MV-4-11 (cell line): ENCODE results near the gene TLDC2.

Experiments
- DNase-seq: peaks from one replicate; lab custom pipeline; 2025; lab: John Stamatoyannopoulos, UW

TLDC2 gene

DNA sequence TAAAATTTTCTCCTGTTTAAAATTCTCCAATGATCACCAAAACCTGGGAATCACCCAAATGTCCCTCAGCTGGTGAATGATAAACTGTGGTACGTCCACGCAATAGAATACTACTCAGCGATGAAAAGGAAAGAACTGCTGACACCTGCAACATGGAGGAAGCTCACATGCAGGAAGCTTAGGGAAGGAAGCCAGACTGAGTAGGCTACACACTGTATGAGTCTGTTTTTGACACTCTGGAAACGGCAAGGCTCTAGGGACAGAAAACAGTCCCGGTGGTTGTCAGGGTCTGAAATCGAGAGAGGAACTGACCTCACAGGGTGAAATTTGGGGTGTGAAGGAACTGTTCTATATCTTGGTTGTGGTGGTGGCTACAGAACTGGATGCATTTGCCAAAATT lies 25.2 kb upstream of the TLDC2 start:
- DNase-seq = no peak

- no peak for DNase-seq
Observed at GRCh38 chr20:36851490-36851889, 24.4 kb upstream of the TLDC2 start.

GRCh38 chr20:36852187-36852586 lies 23.8 kb upstream of the TLDC2 start:
- DNase-seq = no peak

DNA sequence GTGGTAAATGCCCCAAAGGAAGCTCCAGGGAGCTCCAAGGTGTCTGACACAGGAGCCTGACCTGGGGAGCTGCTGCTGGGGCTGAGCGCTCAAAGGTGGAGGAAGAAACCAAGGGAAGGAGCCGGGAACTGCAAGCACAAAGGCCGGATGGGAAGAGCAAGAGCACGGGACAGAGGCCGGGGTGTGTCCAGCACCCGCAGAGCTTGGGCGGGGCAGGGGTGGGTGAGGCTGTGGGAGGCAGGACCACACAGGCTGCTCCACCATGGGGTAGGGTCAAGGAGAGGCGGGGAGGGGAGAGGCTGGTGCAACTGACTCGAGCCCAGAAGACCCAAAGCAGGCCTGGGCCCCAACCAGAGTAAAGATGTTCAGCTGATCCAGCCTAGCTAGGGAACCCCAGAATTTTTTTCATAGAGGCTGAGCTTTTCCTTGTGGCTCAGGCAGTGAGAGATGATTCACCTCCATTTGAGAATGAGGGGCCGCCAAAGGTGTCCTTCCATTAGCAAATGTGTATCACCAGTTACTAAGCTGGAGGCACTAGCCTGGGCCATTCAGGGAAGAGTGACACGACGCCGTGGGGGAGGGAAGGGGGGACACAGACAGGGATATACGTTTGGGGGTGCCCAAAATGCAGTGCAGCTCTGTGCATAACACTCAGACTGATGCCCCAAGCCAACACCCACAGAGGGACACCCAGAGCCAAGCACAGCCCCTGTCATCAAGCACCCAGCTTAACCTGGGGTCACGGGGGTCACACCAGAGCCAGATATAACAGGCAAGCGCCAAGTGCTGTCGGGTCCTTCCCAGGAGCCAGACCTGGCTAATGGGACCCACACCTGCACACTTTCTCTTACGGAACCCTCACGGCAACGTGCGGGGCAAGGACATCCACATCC lies 21.3 kb upstream of the TLDC2 start:
- no peak for DNase-seq

DNA sequence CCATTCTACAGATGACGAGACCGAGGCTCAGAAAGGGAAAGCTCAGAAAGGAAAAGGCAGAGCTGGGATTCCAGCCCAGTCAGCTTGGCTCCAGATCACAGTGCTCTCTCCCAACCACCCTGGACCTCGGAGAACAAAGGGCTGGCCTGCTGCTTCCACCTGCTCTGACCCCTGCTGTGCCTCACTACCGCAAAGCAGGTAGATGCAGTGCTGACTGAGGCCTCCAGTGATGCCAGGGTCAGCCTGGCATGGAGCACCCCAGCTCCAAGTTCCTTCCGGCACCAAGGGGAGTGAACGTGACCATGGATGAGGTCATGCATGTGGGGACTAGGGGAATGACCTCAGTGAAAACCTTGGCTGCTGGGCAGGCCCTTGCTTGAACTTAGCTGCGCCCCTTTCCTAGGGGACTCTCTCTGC lies 20.7 kb upstream of the TLDC2 start:
- DNase-seq = no peak

DNA sequence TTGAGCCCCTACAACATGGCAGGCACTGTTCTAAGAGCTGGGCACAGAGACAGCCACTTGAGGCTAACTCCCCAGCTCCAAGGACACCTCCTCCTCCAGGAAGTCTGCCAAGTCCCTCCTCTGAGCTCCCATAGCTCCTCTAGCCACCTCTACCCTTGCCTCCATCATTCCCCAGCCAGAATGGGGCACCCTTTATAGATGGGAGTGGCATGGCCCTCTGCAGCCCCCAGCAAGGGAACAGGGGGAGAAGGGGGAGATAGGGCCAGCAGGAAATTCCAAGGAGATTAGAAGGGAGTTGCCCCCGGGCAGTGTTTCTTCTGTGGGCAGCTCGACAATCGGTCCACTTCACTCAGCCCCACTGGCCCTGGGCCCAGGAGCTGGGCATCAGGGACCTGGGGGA lies 19.7 kb upstream of the TLDC2 start:
- no peak for DNase-seq

DNA sequence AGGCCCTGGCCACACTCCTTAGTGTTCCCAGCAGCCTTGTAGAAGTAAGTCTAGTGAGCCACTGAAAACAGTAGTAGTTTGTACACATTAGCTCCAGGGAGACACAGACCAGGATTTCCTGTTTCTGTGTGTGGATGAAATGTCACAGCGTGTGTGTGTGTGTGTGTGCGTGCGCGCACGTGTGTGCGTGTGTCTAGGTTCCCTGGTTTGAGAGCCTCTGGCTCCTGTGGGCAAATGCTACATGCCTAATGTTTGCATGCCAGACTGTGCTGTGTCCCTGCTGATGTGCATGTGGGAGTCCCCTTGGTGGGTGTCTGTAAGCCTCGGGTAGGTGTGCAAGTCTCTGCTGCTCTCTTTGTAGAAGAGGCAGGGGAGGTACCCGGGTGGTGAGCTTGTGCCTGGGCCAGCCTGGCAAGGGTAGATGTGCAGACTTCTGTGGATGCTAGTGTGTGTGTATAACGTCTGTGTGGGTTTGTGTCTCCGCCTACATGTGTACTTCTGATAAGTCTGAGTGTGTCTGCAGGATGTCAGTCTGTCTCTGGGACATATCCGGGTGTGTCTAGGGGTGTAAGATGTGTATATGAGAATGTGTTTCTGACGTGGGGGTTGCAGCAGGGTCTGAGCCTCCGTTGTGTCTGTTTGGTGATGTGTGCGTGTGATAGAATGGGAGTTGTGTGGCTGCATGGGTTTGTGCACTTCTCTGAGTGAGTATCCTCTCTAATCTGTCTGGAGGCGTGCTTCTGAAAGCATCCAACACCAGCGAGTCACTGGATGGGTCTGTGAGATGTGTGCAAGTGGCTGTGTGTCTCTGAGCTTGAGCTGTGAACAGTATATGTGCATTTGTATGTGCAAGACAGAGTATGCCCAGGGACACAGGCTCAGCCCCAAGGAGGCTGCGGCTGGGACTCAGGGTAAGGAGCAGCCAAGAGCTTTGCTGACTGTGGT lies 19.0 kb upstream of the TLDC2 start:
- peak; percentile 84 for DNase-seq

DNA sequence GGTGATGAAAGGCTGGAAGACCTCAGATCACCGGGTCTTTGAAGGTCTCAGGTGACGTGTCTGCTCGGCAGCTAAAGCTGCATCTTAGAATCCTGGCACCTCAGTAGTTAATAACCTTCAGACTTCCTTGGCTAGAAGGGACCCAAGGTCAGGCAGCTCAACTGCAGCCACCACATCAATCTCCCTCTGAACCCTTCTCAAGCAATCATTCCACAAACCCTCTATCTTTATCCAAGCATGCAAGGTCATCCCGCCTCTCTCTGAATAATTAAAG lies 16.7 kb upstream of the TLDC2 start:
- DNase-seq = no peak

DNA sequence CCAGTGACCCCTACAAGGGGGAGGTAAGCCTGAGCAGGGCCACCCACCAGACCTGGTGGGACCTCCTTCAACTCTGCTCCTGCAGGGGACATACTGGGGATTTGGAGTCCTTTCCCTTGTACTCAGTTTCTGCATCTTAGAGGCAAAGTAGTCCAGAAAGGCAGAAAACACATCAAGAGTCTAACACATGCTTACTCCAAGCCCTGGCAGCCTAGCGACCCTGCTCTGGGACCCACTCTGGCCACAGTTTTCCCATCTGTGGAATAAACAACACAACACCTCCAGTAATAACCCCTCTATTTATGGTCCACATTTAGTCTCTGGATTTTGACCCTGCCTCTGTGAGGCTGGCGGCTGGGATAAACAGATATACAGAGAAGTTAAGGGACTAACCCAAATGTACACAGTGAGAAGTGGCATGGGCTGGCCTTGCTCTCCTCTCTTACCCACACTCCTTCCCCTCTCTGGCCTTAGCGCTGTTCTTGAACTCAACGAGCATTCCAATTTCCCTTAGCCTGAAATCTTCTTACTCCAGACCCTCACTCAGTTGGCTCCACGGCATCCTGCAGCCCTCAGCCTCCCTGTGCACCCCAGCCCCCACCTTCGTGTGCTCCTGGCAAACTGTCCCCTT lies 16.1 kb upstream of the TLDC2 start:
- DNase-seq = no peak

DNA sequence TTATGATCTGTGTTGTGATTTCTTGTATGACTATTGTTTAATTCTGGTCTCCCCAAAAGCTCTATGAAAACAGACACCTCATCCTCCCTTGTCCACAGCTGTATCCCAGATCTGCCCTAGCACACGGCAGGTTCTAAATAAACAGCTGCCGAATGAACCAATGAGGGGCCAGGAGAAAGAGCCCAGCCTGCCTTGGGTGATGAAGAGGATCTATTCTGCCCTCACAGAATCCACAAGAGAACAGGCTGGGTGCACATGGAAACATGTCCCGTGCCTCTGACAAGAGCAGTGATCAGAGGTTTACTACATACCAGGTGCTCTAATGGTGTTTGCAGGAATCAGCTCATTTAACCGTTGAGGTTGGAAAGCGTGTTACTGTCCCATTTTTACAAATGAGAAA lies 15.6 kb upstream of the TLDC2 start:
- DNase-seq = no peak

DNA sequence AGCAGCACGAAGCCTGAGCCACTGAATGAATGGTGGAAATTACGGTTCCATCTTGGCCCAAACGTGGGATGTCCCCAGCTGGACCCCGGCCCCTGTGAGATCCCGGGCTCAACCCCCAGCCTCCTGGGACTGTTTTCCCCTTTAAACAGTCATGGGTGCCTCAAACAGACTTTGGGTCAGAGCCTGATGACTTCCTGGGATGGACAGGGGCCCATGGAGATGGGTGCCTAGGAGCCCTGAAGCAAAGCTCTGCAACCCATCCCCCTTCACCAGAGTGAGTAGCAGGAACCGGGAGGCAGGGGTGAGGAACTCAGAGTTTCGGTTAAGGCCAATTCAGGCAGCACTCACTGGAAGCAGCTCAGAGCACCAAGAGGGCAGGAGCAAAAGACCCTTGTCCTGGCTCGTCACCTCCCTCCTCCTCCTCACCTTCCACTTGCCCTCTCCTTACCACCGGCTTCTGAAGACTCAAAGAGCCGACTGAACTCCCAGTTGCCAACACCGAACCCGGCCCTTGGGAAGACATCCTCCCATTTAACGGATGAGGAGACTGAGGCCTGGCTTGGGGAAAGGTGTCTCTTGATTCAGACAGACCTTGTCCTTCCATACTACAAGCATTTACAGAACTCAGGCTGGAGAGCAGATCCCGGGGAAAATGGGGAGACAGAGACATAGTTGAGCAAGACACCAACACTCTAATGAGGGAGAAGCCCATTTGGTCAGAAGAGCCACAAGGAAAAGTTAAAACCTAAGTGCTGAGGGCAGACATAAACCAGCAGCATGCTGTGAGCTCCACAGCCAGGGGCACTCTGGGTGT lies 14.9 kb upstream of the TLDC2 start:
- peak; percentile 55 for DNase-seq

- DNase-seq = no peak
Observed at GRCh38 chr20:36861625-36861874, 14.4 kb upstream of the TLDC2 start.

DNA sequence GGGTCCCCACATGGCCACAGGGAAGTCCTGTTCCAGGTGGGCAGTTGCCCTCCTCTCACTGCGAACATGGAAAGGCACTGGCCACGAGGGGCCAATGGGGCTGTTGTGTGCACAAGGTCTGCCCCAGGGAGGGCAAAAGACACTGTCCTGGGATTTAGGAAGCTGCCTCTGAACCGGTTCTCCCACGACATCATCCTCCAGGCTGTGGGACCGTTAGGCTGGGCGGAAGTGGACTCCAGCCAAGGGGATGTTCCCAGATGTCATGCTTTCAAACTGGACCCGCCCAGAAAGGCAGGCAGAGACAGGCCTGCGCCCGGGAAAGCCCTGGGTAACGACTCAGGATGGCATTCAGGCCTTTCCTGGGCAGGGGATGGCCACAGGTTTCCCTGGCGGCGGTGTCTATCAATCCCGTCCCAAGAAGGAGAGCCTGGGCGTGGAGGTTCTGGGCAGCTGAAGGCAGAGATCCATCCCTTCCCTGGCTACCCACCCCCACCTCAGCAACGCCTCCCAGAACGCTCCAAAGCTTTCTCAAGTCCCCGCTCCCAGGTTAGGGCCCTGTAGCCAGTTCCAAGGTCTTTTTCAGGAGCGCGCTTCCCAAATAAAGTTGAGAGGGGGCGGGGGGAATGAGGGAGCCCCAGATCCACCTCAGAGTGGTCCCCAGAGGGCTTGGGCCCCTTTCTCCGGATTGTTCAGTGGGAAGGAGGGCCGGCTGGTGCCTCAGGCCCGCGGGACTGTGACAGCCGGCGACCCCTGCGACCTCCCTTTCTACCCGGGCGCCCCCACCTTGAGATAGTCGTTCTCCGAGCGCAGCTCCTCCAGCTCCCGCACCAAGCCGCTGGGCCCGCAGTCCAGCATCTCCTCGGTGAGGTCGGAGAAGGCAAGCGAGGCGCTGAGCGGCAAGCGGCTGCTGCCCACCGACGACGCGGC lies 13.8 kb upstream of the TLDC2 start:
- DNase-seq = peak; percentile 63

GRCh38 chr20:36862857-36863668 lies 12.9 kb upstream of the TLDC2 start:
- DNase-seq = no peak

DNA sequence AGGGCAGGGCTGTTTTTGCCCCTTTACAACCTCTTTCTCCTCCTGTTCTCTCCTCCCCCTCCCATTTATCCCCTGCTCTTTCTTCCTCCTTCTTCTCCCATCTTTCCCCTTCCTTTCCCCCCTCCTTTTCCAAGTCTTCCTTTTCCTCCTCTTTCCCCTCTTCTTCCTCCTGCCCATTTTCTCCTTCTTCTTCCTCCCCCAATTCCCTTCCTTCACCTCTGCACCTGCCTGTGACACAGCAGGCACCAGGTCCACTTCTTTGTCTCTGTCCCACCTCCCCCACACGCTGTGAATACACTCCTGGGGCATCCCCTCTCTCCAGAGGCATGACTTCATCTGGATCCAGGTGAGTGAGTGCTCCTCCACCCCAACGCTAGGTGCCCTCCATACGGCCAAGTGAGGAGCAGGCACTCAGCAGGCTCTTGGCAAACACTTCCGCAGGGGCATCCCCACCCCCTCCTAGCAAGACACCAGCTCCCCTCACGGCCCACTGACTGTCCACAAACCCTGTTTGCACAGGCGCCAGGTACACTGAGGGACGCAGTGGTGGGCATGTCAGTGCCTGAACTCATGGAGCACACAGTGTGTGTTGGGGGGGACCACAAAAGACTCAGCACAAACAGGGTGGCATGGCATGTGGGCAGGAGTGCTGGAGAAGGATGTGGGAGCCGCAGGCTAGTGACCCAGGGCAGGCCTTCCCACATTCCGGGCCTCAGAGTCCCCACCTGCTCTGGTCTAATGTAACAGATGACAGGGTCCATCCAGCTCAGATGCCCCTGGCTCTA lies 10.7 kb upstream of the TLDC2 start:
- no peak for DNase-seq

DNA sequence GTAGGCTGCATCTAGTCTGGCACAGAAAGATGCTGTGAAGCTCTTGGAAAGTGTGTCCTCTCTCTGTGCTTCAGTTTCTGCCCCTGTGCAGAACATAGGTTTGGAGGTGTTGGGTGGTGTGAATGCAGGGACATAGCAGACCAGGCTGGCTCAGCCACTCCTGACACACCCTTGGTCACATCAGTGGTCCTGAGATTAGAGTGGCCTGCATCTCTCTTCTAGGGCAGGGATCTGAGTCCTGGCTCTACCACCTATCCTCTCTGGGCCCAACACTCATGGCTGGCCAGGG lies 10.1 kb upstream of the TLDC2 start:
- DNase-seq = no peak

DNA sequence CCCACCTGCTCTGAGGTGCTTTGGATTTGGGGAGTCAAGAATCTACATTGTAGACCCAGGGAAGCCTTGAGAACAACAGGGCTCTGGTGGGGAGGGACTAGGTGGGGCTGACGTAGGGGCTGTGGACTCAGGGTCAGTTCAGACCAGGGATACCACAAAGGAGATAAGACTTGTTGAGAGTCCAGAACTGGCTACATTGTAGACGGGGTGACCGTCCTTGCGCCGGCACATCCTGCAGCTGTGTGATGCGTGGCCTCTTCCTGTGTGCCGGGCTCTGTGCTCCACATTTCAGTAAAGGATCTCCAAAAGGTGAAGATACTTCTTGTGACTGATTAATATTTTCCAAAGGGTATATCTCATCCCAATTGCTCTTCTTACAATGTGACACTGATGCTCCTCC lies 9.8 kb upstream of the TLDC2 start:
- DNase-seq = no peak

- peak; percentile 89 for DNase-seq
Observed at GRCh38 chr20:36866681-36867495, 9.1 kb upstream of the TLDC2 start.
